Thymus (tissue), 11 donors: Measurements from ENCODE around the gene PARD6B. TPM values are rescaled to one million over a fixed set of nuclear protein-coding genes. Genes with fewer than 3 reads are reported as not detected.
"Not testable (repeated sequence)": the region's sequence is repeated elsewhere in the genome, so short reads cannot be mapped to it uniquely, and the experiment has no call there.

ENCODE experiments used
- DNase-seq, 9 donors: peaks; one replicate each; pipeline ENCODE4 v3.0.0-alpha.2; 2013; ENCODE audit warnings: low spot score in 9 of 9, low read depth in 6 of 9, missing footprints in 1 of 9
- H3K27ac ChIP-seq, 2 donors: one replicate each; pipeline ENCODE4 v1.5.1; 2013; ENCODE audit warnings: control low read depth in 1 of 2, low read depth in 1 of 2, low read length in 1 of 2, mild to moderate bottlenecking in 1 of 2, moderate library complexity in 1 of 2
- H3K27me3 ChIP-seq, 2 donors: one replicate each; pipeline ENCODE4 v1.5.1; 2013; ENCODE audit warnings: low read length in 1 of 2; ENCODE audit not compliant: control insufficient read depth in 2 of 2, insufficient read depth in 1 of 2
- H3K36me3 ChIP-seq, 2 donors: one replicate each; pipeline ENCODE4 v1.5.1; 2013; ENCODE audit warnings: low read length in 1 of 2, mild to moderate bottlenecking in 1 of 2, moderate library complexity in 1 of 2; ENCODE audit not compliant: control insufficient read depth in 2 of 2, insufficient read depth in 2 of 2
- H3K4me1 ChIP-seq, 2 donors: one replicate each; pipeline ENCODE4 v1.5.1; 2013; ENCODE audit warnings: low read length in 2 of 2; ENCODE audit not compliant: control insufficient read depth in 2 of 2, insufficient read depth in 2 of 2
- H3K4me3 ChIP-seq, 2 donors: one replicate each; pipeline ENCODE4 v1.5.1; 2013; ENCODE audit warnings: low read length in 2 of 2, control low read depth in 1 of 2, mild to moderate bottlenecking in 1 of 2
- H3K9me3 ChIP-seq, 2 donors: one replicate each; pipeline ENCODE4 v1.5.1; 2013; ENCODE audit warnings: low read length in 1 of 2, mild to moderate bottlenecking in 1 of 2; ENCODE audit not compliant: control insufficient read depth in 2 of 2, insufficient read depth in 1 of 2
- WGBS: extraction: QIAGEN DNeasy Blood & Tissue Kit; methylation state at CpG from one replicate; pipeline ENCODE4 v1.1.7; 2013; 5-methylcytosine and 5-hydroxymethylcytosine counted together
- polyA plus RNA-seq: library from polyadenylated mRNA; stranded (reverse); fragments of 200-250 nt; gene quantifications from one replicate; pipeline ENCODE4 v1.2.3, GENCODE V29; 2013
- total RNA-seq: library from RNA; stranded (reverse); fragments of 120-200 nt; gene quantifications from one replicate; pipeline ENCODE4 v1.2.4, GENCODE V29; 2013
- donor health status: healthy.

The PARD6B gene
- total and polyA plus RNA-seq, 2 donors: 3.1 to 3.7 TPM

DNA sequence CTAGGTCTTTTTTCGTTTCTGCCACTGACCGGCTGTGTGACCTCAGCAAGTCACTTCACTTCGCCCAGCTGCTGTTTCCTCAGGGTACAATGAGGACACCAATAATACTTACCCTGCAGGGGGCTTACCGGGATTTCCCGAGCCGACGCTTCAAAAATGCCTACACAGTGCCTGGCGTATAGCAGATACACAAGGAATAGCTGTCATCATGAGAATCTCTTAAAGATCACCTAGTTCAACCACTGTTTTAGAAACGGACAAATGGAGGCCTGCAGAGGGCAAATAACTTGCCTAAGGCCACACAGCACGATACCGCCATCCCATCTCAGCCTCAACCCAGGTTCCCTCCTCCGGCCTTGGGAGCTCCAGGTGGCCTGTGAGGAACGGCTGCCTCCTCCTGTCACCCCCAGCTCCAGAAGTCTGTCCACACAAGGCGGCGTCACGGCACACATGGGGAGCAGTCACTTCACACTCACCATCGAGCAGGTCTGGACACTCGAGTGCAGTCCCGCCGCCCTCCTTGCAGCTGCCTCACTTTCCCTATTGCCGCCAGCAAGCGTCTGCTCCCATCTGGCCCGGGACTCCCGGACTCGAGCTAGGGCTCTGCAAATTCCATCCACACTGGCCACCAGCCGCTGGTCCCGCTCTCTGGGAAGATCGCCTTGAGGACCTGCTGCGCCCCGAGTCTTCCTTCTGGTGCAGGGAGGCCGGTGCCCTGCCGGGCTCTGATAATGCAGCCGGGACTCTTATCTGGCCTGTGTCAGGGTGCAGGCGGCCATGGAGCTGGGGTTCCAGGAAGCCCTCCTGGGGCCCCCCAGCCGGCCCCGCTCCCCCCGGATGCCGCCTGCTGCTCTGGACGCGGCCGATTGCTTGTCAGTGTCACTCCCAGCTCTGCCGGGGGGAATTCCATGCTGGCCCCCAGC, 40.5 kb upstream of the PARD6B start, which contains the start of gene RIPOR3:
RIPOR3 (minus strand) TSS at position 893 of the 923 bp plus-strand sequence; CDS start at position 479, 414 bp downstream.
- peak within 1 kb of the TSS; percentile 65 to 76 for H3K27ac ChIP-seq
- H3K4me1 ChIP-seq: no peaks in the 10 kb centered on the region
- WGBS: 17% methylated on average over 42 of the region's 42 CpGs
- peaks cover 0 to 4% of the 10 kb centered on the region in 2 donors for H3K9me3 ChIP-seq
- H3K27me3 ChIP-seq: peaks cover 33 to 49% of the 10 kb centered on the region in 2 donors
- H3K4me3 ChIP-seq: peak within 1 kb of the TSS; percentile 21 to 42
- no peak for DNase-seq
- H3K36me3 ChIP-seq: no peaks in the 10 kb centered on the region

DNA sequence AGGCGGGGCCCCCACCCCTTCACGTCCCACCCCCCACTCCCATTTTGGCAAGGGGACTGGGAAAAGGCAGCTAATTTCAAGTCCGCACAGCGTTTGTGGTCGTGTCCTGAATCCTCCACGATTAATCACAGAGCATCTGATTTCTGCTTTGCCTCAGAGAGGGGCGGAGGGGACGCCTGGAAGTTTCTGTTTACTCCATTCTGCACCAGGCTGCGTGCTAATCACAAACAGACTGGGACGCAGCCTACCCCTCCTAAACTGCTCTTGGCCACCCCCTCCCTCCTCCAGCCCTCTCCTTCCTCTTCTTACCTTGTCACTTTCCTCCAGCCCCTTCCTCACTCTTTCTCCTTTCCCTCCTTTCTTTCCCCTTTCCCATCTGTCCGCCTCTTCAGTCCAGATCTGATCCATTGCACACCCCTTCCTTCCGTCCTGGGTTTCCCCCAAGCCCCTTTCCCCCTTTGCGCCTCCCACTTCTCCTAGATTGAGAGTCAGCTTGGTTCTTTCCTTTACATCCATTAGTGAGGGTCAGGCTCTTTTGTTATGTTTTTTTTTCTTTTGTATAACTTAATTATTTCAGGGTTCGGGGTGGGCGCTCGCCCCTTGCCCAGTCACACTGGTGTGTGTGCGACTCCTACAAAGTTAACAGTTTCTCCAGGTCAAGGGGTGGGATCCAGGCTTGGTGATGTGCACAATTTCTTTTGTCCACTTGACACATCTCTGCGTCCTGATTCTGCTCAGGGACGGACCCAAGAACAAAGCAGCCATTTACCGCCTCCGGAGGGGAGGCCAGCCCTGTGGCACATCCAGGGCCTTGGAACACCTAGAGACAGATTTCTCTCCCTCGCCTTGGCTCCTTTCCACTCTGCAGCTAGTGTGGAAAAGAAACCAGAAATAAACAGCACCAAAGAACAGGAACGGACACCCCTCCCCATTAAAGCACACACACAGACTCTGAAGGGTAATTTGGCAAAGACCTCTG, 39.5 kb upstream of the PARD6B start:
- Histone ChIP-seq H3K9me3 (peaks cover 0 to 4% of the 10 kb centered on the region in 2 donors), H3K4me3 (peak overlapping the region; percentile 21 to 42), H3K36me3 (no peaks in the 10 kb centered on the region), H3K4me1 (no peaks in the 10 kb centered on the region), H3K27ac (peak overlapping the region; percentile 65 to 76), H3K27me3 (peaks cover 33 to 49% of the 10 kb centered on the region in 2 donors)
- WGBS: 36% methylated on average over 23 of the region's 23 CpGs
- peak in 2 of 9 donors; percentile 2 to 21 for DNase-seq

- Histone ChIP-seq H3K27ac (peak overlapping the region in 1 of 2 donors; percentile 76), H3K27me3 (peaks cover 33 to 49% of the 10 kb centered on the region in 2 donors), H3K9me3 (peaks cover 0 to 4% of the 10 kb centered on the region in 2 donors), H3K36me3 (no peaks in the 10 kb centered on the region), H3K4me3 (no peak overlapping the region), H3K4me1 (no peaks in the 10 kb centered on the region)
- no peak for DNase-seq
- WGBS: 89% methylated on average over 2 of the region's 2 CpGs
These were observed 38.8 kb upstream of the PARD6B start for GRCh38 chr20:50692552-50692933.

GRCh38 chr20:50693001-50693400, 38.4 kb upstream of the PARD6B start:
- no peak overlapping the region for H3K27ac ChIP-seq
- 96% methylated on average over 1 of the region's 1 CpG for WGBS
- H3K27me3 ChIP-seq: peaks cover 33 to 49% of the 10 kb centered on the region in 2 donors
- peaks cover 0 to 4% of the 10 kb centered on the region in 2 donors for H3K9me3 ChIP-seq
- H3K4me1 ChIP-seq: no peaks in the 10 kb centered on the region
- no peak overlapping the region for H3K4me3 ChIP-seq
- H3K36me3 ChIP-seq: no peaks in the 10 kb centered on the region
- DNase-seq: no peak

DNA sequence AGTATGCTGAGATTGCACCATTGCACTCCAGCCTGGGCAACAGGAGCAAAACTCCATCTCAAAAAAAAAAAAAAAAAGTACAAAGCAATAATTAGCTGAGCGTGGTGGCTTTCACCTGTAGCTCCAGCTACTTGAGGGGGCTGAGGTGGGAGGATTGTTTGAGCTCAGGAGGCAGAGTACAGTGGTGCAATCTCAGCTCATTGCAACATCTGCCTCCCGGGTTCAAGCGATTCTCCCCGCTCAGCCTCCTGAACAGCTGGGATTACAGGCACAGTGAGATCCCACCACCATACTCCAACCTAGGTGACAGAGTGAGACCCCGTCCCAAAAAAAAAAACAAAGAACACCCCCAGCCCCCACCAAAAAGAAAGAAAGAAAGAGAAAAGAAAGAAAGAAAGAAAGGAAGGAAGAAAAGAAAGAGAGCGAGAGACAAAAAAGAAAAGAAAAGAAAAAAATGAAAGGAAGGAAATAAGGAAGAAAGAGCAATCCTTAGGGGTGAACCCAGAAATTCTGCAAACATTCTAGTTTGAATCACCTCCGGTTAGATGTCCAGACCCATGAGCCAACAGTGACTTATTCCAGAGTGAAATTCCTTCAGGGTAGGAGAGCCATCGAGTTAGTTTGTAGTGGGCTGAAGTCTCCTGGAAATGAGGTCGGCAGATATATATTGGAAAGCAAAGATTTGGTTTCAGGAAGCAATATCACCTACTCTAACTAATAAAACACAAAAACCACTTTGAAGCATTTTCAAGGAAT, 36.8 kb upstream of the PARD6B start:
- peaks cover 26 to 41% of the 10 kb centered on the region in 2 donors for H3K27me3 ChIP-seq
- no peaks in the 10 kb centered on the region for H3K36me3 ChIP-seq
- no peak overlapping the region for H3K4me3 ChIP-seq
- H3K9me3 ChIP-seq: peaks cover 0 to 4% of the 10 kb centered on the region in 2 donors
- 92% methylated on average over 9 of the region's 9 CpGs for WGBS
- H3K4me1 ChIP-seq: no peaks in the 10 kb centered on the region
- DNase-seq: no peak
- no peak overlapping the region for H3K27ac ChIP-seq

DNA sequence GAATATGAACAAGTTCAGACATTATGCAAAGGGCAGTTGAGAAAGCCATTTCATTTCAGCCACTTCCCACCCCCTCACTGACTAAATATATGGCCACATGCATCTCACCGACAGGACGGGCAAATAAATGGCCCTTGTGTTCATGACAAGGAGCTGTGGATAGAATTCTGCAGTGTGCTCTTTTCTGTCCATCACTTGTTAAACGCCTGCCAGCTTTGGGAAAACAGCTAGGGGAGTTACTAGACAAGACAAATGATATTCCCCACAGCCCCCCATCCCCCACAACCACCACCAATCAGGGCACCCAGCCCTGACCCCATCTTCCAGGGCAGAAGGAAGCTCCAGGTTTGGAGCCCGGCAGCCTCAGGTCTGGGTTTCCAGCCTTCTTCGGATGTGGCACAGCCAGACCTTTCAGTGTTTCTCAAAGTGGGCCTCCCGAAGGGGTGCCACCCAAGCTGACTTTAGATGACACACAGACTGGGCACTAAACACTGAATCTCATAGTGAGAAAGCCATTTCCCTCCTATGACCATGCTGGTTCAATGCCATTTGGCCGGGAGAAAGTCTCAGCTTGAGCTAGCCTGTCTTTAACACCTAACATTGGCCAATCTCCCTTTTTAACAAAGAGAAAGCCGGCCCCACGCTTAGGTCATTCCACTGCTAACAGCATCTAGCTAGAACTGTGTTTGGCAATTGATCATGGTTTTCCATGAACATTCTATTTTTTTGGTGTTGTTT, 36.1 kb upstream of the PARD6B start:
- H3K36me3 ChIP-seq: no peaks in the 10 kb centered on the region
- H3K4me1 ChIP-seq: no peaks in the 10 kb centered on the region
- 92% methylated on average over 9 of the region's 9 CpGs for WGBS
- no peak overlapping the region for H3K4me3 ChIP-seq
- H3K27ac ChIP-seq: no peak overlapping the region
- DNase-seq: no peak
- peaks cover 19 to 34% of the 10 kb centered on the region in 2 donors for H3K27me3 ChIP-seq
- peaks cover 0 to 4% of the 10 kb centered on the region in 2 donors for H3K9me3 ChIP-seq

DNA sequence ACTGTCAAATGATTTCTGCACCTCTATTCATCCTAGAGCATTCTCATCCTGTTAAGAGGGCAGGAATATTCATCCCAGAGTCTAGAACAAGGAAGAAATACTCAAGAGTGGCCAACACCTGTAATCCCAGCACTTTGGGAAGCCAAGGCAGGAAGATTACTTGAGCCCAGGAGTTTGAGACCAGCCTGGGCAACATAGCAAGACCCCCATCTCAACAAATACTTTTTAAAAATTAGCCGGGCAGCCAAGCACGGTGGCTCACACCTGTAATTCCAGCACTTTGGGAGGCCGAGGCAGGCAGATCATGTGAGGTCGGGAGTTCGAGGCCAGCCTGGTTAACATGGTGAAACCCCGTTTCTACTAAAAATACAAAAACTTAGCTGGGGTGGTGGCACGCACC, 33.1 kb upstream of the PARD6B start:
- H3K36me3 ChIP-seq, H3K27ac ChIP-seq, H3K4me1 ChIP-seq, H3K27me3 ChIP-seq, H3K9me3 ChIP-seq, H3K4me3 ChIP-seq, DNase-seq: not testable (repeated sequence)
- WGBS: 97% methylated on average over 7 of the region's 7 CpGs

DNA sequence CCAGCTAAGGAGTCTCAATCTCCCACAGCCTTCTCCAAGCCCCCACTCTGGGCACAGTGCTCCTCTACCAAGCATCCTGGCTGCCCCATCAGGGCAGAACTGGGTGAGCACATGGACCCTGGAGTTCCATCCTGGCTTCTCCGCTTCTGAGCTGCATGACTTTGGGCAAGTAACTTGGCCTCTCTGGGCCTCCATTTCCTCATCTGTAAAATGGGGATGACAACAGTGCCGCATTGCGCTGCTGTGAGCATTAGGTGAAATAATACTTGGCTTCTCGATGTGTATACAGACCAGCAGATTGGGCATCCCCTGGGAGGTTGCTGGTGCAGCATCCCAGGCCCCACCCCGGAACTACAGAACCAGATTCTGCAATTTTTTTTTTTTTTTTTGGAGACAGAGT, 31.7 kb upstream of the PARD6B start:
- H3K9me3 ChIP-seq: no peaks in the 10 kb centered on the region
- no peaks in the 10 kb centered on the region for H3K4me1 ChIP-seq
- H3K27ac ChIP-seq: no peak overlapping the region
- 97% methylated on average over 5 of the region's 5 CpGs for WGBS
- H3K27me3 ChIP-seq: no peaks in the 10 kb centered on the region
- H3K36me3 ChIP-seq: no peaks in the 10 kb centered on the region
- no peak overlapping the region for H3K4me3 ChIP-seq
- DNase-seq: no peak
